K562 (cell line): ENCODE data around the gene XAB2. TPM values are rescaled to one million over a fixed set of nuclear protein-coding genes. Genes with fewer than 3 reads are reported as not detected.

Experiments
- ATAC-seq: fragments of 200-7000 bp; cut with Tn5 transposase; 3 replicates; pipeline ENCODE4 v1.9.1; 2020; ENCODE audit warnings: moderate library complexity
- BruUV-seq: library from RNA; stranded (reverse); fragments of 400-500 nt; replicated peaks from 2 replicates; lab custom pipeline; 2021; lab: Mats Ljungman, UMichigan
- CTCF ChIA-PET: fragments of 300-600 bp; formaldehyde crosslinking; extraction: SDS; loops from one replicate; lab custom pipeline; 2021; ENCODE audit warnings: low intra/inter-chr PET ratio; lab: Yijun Ruan, JAX
- POLR2A ChIA-PET: fragments of 300-600, 350-650 bp; sonication (Branson Sonifier 250); formaldehyde crosslinking; extraction: SDS; loops from one replicate; lab custom pipeline; 2021; ENCODE audit warnings: antibody characterized with exemption, inconsistent platforms; lab: Yijun Ruan, JAX
- DNase-seq, 4 experiments: peaks; one replicate each; pipeline versions ENCODE4 v3.0.0 to v3.0.0-alpha.2; 2011 to 2018; ENCODE audit warnings: low spot score in 3 of 4, mixed read lengths in 3 of 4; ENCODE audit errors: extremely low read depth in 1 of 4
- FAIRE-seq: peaks from 2 replicates; lab custom pipeline; 2011; peaks lifted over from hg19 to GRCh38; lab: Jason Lieb, UNC
- H2AFZ ChIP-seq: 2 replicates; pipeline ENCODE4 v1.6.0; 2011; ENCODE audit warnings: low read depth, low read length, control low read depth, inconsistent platforms
- H3K27ac ChIP-seq: fragments of 200-600 bp; 3 replicates; pipeline ENCODE4 v1.8.0; 2011; ENCODE audit warnings: low read depth, mild to moderate bottlenecking, control low read depth, inconsistent platforms, low read length, moderate library complexity, mixed read lengths; ENCODE audit errors: extremely low read depth
- H3K27me3 ChIP-seq, 2 experiments: fragments of 300-600 bp in 1 of 2; 2 replicates in 1 of 2; 3 replicates in 1 of 2; pipeline versions ENCODE4 v1.6.0 to v1.8.0; 2011; ENCODE audit warnings: inconsistent platforms in 2 of 2, low read length in 2 of 2, mild to moderate bottlenecking in 1 of 2, mixed read lengths in 1 of 2, moderate library complexity in 1 of 2; ENCODE audit not compliant: control insufficient read depth in 2 of 2, insufficient read depth in 2 of 2
- H3K36me3 ChIP-seq: fragments of 300-600 bp; 3 replicates; pipeline ENCODE4 v1.8.0; 2011; ENCODE audit warnings: mild to moderate bottlenecking, low read length, inconsistent platforms; ENCODE audit not compliant: control insufficient read depth, insufficient read depth
- H3K4me1 ChIP-seq, 2 experiments: fragments of 200-600 bp in 1 of 2; replicated peaks in 1 of 2; 2 replicates in 1 of 2; 3 replicates in 1 of 2; pipeline versions ENCODE4 v1.5.1 to v1.8.0; 2011; ENCODE audit warnings: inconsistent platforms in 2 of 2, low read length in 2 of 2, mild to moderate bottlenecking in 1 of 2, mixed read lengths in 1 of 2, moderate library complexity in 1 of 2; ENCODE audit not compliant: control insufficient read depth in 2 of 2, insufficient read depth in 2 of 2
- H3K4me2 ChIP-seq: 2 replicates; pipeline ENCODE4 v1.6.1; 2011; ENCODE audit warnings: low read length, control low read depth, inconsistent platforms, mixed read lengths; ENCODE audit not compliant: insufficient read depth
- H3K4me3 ChIP-seq: fragments of 200-600 bp; sonication (generic), shearing (Covaris generic); 2 replicates; pipeline ENCODE4 v1.5.1; 2016; ENCODE audit warnings: control low read depth, inconsistent platforms
- H3K79me2 ChIP-seq: fragments of 200-600 bp; 3 replicates; pipeline ENCODE4 v1.8.0; 2011; ENCODE audit warnings: low read length, inconsistent platforms; ENCODE audit not compliant: control insufficient read depth, insufficient read depth
- H3K9ac ChIP-seq, 2 experiments: 2 replicates each; pipeline versions ENCODE4 v1.6.0 to v1.6.1; 2011; ENCODE audit warnings: low read depth in 2 of 2, low read length in 2 of 2, control low read depth in 1 of 2, inconsistent platforms in 1 of 2, mild to moderate bottlenecking in 1 of 2, mixed read lengths in 1 of 2; ENCODE audit not compliant: insufficient read depth in 1 of 2
- H3K9me1 ChIP-seq: one replicate; pipeline ENCODE4 v1.6.0; 2011; ENCODE audit warnings: inconsistent platforms, mild to moderate bottlenecking, low read length, moderate library complexity; ENCODE audit not compliant: control insufficient read depth, insufficient read depth
- H3K9me3 ChIP-seq: replicated peaks from 2 replicates; pipeline ENCODE4 v1.5.1; 2011; ENCODE audit warnings: low read depth, low read length, inconsistent platforms; ENCODE audit not compliant: control insufficient read depth, insufficient read depth
- H4K20me1 ChIP-seq: replicated peaks from 2 replicates; pipeline ENCODE4 v1.6.1; 2011; ENCODE audit warnings: low read length, inconsistent platforms, mixed read lengths; ENCODE audit not compliant: control insufficient read depth, insufficient read depth
- CEBPB ChIP-seq: fragments of 450-650 bp; IDR thresholded peaks from 2 replicates; pipeline ENCODE4 v1.6.1; 2016; ENCODE audit warnings: missing genetic modification characterization, missing compliant biosample characterization
- ESRRA ChIP-seq: fragments of 450-650 bp; IDR thresholded peaks from 2 replicates; pipeline ENCODE4 v1.6.1; 2014; ENCODE audit warnings: low read depth, mild to moderate bottlenecking, moderate library complexity, borderline replicate concordance
- FIP1L1 ChIP-seq: fragments of 200-400 bp; formaldehyde crosslinking; IDR thresholded peaks from 2 replicates; pipeline ENCODE4 v1.6.1; 2018; ENCODE audit warnings: mild to moderate bottlenecking, low read depth, low read length; ENCODE audit not compliant: poor library complexity, severe bottlenecking
- KDM1A ChIP-seq, 2 experiments: fragments of 450-650 bp; IDR thresholded peaks; 2 replicates each; pipeline ENCODE4 v1.6.1; 2016; ENCODE audit warnings: mild to moderate bottlenecking in 2 of 2
- KDM2B ChIP-seq: fragments of 250-450 bp; sonication (Bioruptor Pico); IDR thresholded peaks from 2 replicates; pipeline ENCODE4 v1.8.0; 2021; ENCODE audit warnings: mild to moderate bottlenecking, moderate library complexity
- MECOM ChIP-seq: fragments of 250-450 bp; sonication (Bioruptor Pico); IDR thresholded peaks from 2 replicates; pipeline ENCODE4 v1.8.0; 2022; ENCODE audit warnings: inconsistent platforms
- NR2C2 ChIP-seq, 2 experiments: fragments of 200-800 bp in 1 of 2; sonication (Bioruptor generic) in 1 of 2; sonication (generic) in 1 of 2; formaldehyde crosslinking in 1 of 2; IDR thresholded peaks; 2 replicates each; pipeline versions ENCODE4 v1.6.1 to v1.8.0; 2016 to 2022; ENCODE audit warnings: mild to moderate bottlenecking in 1 of 2, missing compliant biosample characterization in 1 of 2, missing genetic modification characterization in 1 of 2, missing genetic modification reagents in 1 of 2
- SPI1 ChIP-seq: IDR thresholded peaks from 2 replicates; pipeline ENCODE4 v1.6.1; 2011; ENCODE audit warnings: low read depth, low read length, control low read depth, borderline replicate concordance
- TCF3 ChIP-seq: sonication (generic); formaldehyde crosslinking; IDR thresholded peaks from 2 replicates; pipeline ENCODE4 v1.4.0; 2020; ENCODE audit warnings: mild to moderate bottlenecking, missing genetic modification reagents
- ZC3H4 ChIP-seq: sonication (generic); formaldehyde crosslinking; IDR thresholded peaks from 2 replicates; pipeline ENCODE4 v1.9.0; 2021; ENCODE audit warnings: missing genetic modification reagents, borderline replicate concordance
- ZFP1 ChIP-seq: fragments of 450-650 bp; formaldehyde crosslinking; IDR thresholded peaks from 2 replicates; pipeline ENCODE4 v1.4.0; 2020; ENCODE audit warnings: mild to moderate bottlenecking, mixed read lengths
- ZNF121 ChIP-seq: sonication (generic); formaldehyde crosslinking; conservative IDR thresholded peaks from 2 replicates; pipeline ENCODE4 v1.8.0; 2022; ENCODE audit warnings: missing genetic modification reagents
- ZNF507 ChIP-seq: conservative IDR thresholded peaks from 2 replicates; pipeline ENCODE4 v1.6.1; 2017; ENCODE audit warnings: missing genetic modification characterization, missing compliant biosample characterization
- ZNF717 ChIP-seq: fragments of 250-450 bp; sonication (Bioruptor Pico); IDR thresholded peaks from 2 replicates; pipeline ENCODE4 v1.5.0; 2021
- ZNF785 ChIP-seq: fragments of 250-450 bp; sonication (Bioruptor Pico); IDR thresholded peaks from 2 replicates; pipeline ENCODE4 v1.4.0; 2020; ENCODE audit warnings: mild to moderate bottlenecking
- WGBS: fragments of 100-300 bp; shearing (Covaris generic); methylation state at CpG from one replicate; pipeline ENCODE4 v1.1.6; 2016; ENCODE audit warnings: low coverage, mixed read lengths; ENCODE audit not compliant: insufficient coverage; ENCODE audit errors: missing lambda C conversion rate; 5-methylcytosine and 5-hydroxymethylcytosine counted together
- in situ Hi-C: fragments of 300-500 bp; cut with MboI; formaldehyde crosslinking; loops from 4 replicates; pipeline ENCODE4 v1.15.0; 2018; ENCODE audit warnings: inconsistent platforms, mixed read lengths
- intact Hi-C: fragments of 100-400 bp; cut with micrococcal nuclease; formaldehyde crosslinking; loops from 2 replicates; pipeline ENCODE4 v1.14.2; 2022
- polyA plus RNA-seq, 8 experiments: library from polyadenylated mRNA; depleted of rRNA in 4 of 8; stranded (reverse) in 5 of 8; unstranded in 3 of 8; fragments of >200 nt; fragmentation: Nextera tagmentation in 2 of 8; fragmentation: Illumina TruSeq in 1 of 8; extraction: Ambion mirVana in 2 of 8; extraction: Trizol in 1 of 8; gene quantifications; 2 replicates each; pipeline versions ENCODE4 v1.2.1 to v1.2.3, GENCODE V29; 2011 to 2014; ENCODE audit warnings: inconsistent platforms in 1 of 8, missing spikeins in 1 of 8
- total RNA-seq, 7 experiments: library from RNA; depleted of rRNA in 6 of 7; stranded (reverse); fragments of >200 nt in 6 of 7; fragmentation: Illumina TruSeq in 2 of 7; extraction: Trizol in 2 of 7; gene quantifications; 2 replicates each; pipeline versions ENCODE4 v1.2.1 to v1.2.3, GENCODE V29; 2011 to 2021; ENCODE audit warnings: low replicate concordance in 1 of 7
- TF ChIP-seq, protein P1 (sequence below): IDR thresholded peaks from 3 replicates; pipeline ENCODE4 v1.6.1; 2011; ENCODE audit warnings: borderline replicate concordance, mild to moderate bottlenecking, moderate library complexity; ENCODE audit not compliant: insufficient read length; ENCODE audit errors: extremely low read depth
- TF ChIP-seq, protein P2 (sequence below), 2 experiments: fragments of 250-450 bp in 1 of 2; fragments of 450-650 bp in 1 of 2; sonication (Bioruptor Pico) in 1 of 2; IDR thresholded peaks; 2 replicates each; pipeline versions ENCODE4 v1.6.1 to v1.8.0; 2016 to 2021; ENCODE audit warnings: mild to moderate bottlenecking in 2 of 2, moderate library complexity in 2 of 2, missing compliant biosample characterization in 1 of 2, missing genetic modification characterization in 1 of 2
- TF ChIP-seq, protein P3 (sequence below): IDR thresholded peaks from 2 replicates; pipeline ENCODE4 v1.6.1; 2014; ENCODE audit warnings: antibody characterized with exemption

XAB2 gene
- total and polyA plus RNA-seq, 9 of the 15 experiments (the other 6 are each of a cell fraction or from before 2014, with no cell fraction given): 0.21 to 58.3 (median 20.0) TPM

DNA sequence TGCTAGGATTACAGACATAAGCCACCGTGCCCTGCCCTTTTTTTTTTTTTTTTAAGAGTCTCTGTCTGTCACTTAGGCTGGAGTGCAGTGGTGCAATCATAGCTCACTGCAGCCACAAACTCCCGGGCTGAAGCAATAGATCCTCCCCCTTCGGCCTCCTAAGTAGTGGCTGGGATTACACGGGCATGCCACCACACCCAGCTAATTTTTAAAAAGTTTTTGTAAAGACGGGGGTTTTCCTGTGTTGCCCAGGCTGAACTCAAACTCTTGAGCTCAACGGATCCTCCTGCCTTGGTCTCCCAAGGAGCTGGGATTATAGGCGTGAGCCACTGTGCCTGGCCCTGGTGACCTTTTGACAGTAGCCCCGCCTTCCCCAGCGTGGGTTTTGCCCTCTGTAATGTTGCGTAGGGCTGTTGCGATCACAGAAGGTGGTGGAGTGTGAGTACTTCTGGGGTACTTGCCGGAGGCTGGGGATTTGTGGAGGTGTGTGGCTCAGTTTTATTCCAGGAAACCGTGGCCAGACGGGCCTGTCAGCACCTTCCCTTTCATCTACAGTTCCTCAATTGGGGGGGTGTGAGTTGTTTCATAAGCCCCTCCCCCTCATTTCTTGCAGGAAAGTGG, 27.9 kb upstream of the XAB2 start:
- no peaks in the 10 kb centered on the region for H3K79me2 ChIP-seq
- no peak for DNase-seq
- in situ Hi-C loops (no loop called here), intact Hi-C loops (no loop called here)
- H2AFZ ChIP-seq: peak overlapping the region; percentile 47; the same call in 1 of the 2 replicates
- peaks cover 2 to 9% of the 10 kb centered on the region in 2 experiments; a peak in 3 of 5 replicates for H3K4me1 ChIP-seq
- BruUV-seq: no TSS peak
- WGBS: 14% methylated on average over 14 of the region's 14 CpGs
- ATAC-seq: peak; percentile 66
- ChIA-PET CTCF (no interaction called here), POLR2A (no interaction called here)
- H3K9ac ChIP-seq: peak overlapping the region in 1 of 2 experiments; percentile 73; a peak in 2 of 4 replicates
- H3K4me3 ChIP-seq: no peak overlapping the region
- peaks cover 4% of the 10 kb centered on the region in 2 experiments; a peak in 2 of 5 replicates for H3K27me3 ChIP-seq
- H3K4me2 ChIP-seq: no peak overlapping the region
- no peak for FAIRE-seq
- no peaks in the 10 kb centered on the region for H4K20me1 ChIP-seq
- no peaks in the 10 kb centered on the region for H3K36me3 ChIP-seq
- no peak overlapping the region for H3K27ac ChIP-seq
- H3K9me3 ChIP-seq: no peaks in the 10 kb centered on the region
- H3K9me1 ChIP-seq: no peaks in the 10 kb centered on the region
- TF ChIP-seq, protein P1, sequence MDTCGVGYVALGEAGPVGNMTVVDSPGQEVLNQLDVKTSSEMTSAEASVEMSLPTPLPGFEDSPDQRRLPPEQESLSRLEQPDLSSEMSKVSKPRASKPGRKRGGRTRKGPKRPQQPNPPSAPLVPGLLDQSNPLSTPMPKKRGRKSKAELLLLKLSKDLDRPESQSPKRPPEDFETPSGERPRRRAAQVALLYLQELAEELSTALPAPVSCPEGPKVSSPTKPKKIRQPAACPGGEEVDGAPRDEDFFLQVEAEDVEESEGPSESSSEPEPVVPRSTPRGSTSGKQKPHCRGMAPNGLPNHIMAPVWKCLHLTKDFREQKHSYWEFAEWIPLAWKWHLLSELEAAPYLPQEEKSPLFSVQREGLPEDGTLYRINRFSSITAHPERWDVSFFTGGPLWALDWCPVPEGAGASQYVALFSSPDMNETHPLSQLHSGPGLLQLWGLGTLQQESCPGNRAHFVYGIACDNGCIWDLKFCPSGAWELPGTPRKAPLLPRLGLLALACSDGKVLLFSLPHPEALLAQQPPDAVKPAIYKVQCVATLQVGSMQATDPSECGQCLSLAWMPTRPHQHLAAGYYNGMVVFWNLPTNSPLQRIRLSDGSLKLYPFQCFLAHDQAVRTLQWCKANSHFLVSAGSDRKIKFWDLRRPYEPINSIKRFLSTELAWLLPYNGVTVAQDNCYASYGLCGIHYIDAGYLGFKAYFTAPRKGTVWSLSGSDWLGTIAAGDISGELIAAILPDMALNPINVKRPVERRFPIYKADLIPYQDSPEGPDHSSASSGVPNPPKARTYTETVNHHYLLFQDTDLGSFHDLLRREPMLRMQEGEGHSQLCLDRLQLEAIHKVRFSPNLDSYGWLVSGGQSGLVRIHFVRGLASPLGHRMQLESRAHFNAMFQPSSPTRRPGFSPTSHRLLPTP: no peak
- no peak for TF ChIP-seq ZC3H4
- TF ChIP-seq FIP1L1: no peak
- TF ChIP-seq ZNF717 (CRISPR knock-in tag): no peak
- no peak for TF ChIP-seq KDM1A (IDR thresholded peaks at IDR 0.05)
- no peak for TF ChIP-seq ZNF507 (tag)
- no peak for TF ChIP-seq MECOM (CRISPR knock-in tag)
- TF ChIP-seq TCF3 (CRISPR knock-in tag): no peak
- TF ChIP-seq ZNF121 (CRISPR knock-in tag): no peak
- TF ChIP-seq CEBPB (tag): peak; percentile 69
- TF ChIP-seq, protein P2, sequence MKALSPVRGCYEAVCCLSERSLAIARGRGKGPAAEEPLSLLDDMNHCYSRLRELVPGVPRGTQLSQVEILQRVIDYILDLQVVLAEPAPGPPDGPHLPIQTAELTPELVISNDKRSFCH (CRISPR knock-in tag; IDR thresholded peaks at IDR 0.05): no peak
- TF ChIP-seq, protein P2 (tag; IDR thresholded peaks at IDR 0.05): 0 out of 2 replicates have a peak, but pooled peaks have one; percentile 34
- TF ChIP-seq SPI1: peak; percentile 65; the same call in 1 of the 2 replicates
- TF ChIP-seq NR2C2 (CRISPR knock-in tag; IDR thresholded peaks at IDR 0.05): no peak
- peak; percentile 58 for TF ChIP-seq NR2C2 (tag; IDR thresholded peaks at IDR 0.05)
- no peak for TF ChIP-seq ESRRA
- TF ChIP-seq KDM2B: no peak
- TF ChIP-seq, protein P3, sequence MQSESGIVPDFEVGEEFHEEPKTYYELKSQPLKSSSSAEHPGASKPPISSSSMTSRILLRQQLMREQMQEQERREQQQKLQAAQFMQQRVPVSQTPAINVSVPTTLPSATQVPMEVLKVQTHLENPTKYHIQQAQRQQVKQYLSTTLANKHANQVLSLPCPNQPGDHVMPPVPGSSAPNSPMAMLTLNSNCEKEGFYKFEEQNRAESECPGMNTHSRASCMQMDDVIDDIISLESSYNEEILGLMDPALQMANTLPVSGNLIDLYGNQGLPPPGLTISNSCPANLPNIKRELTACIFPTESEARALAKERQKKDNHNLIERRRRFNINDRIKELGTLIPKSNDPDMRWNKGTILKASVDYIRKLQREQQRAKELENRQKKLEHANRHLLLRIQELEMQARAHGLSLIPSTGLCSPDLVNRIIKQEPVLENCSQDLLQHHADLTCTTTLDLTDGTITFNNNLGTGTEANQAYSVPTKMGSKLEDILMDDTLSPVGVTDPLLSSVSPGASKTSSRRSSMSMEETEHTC: no peak
- TF ChIP-seq ZNF785: no peak
- TF ChIP-seq ZFP1 (CRISPR knock-in tag): no peak
